Prostate gland (tissue), 2 donors: ENCODE results near the gene E2F2.

ENCODE experiments used
- POLR2A ChIP-seq: fragments of 450-650 bp; IDR thresholded peaks from one replicate; pipeline ENCODE4 v1.6.1; 2016; ENCODE audit warnings: antibody characterized with exemption, mild to moderate bottlenecking
- TF ChIP-seq, protein P1 (sequence below), 4 experiments: fragments of 200-600 bp in 2 of 4; fragments of 450-650 bp in 2 of 4; sonication (generic) in 2 of 4; IDR thresholded peaks; 1 replicate in 3 of 4; 2 replicates in 1 of 4; pipeline ENCODE4 v1.5.1; 2016 to 2019; ENCODE audit warnings: antibody characterized with exemption in 4 of 4, mild to moderate bottlenecking in 2 of 4, moderate library complexity in 2 of 4

DNA sequence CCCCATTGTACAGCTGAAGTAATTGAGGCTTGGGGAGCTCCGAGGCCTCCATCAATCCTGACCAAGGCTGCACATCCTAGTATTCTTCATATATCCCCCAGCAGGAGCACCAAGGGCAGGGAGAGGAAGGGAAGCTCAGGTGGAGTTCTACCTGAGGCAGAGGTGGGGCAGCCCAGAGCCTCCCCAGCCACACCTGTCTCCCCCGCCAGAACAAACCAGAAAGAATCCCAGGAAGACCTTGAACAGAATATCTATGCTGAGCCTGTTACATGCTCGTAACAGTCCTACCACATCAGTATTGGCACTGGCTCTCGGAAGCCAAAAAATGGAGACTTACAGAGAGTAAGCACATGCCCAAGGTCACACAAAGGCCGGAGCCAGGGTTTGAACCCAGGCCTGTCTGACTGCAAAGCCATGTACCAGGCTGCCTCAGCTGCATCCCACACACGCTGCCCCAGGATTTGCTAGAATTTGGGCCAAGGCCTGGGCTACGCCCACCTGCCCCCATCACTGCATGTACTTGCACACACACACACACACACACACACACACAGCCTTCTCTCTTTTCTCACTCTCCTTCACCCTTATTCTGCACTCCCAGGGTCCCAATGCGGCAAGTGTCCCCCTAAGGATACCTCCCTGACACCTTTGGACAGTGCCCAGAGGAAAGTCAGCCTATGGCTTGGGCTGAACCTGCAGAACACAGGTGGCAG lies 4.5 kb downstream of the E2F2 start:
- TF ChIP-seq, protein P1, sequence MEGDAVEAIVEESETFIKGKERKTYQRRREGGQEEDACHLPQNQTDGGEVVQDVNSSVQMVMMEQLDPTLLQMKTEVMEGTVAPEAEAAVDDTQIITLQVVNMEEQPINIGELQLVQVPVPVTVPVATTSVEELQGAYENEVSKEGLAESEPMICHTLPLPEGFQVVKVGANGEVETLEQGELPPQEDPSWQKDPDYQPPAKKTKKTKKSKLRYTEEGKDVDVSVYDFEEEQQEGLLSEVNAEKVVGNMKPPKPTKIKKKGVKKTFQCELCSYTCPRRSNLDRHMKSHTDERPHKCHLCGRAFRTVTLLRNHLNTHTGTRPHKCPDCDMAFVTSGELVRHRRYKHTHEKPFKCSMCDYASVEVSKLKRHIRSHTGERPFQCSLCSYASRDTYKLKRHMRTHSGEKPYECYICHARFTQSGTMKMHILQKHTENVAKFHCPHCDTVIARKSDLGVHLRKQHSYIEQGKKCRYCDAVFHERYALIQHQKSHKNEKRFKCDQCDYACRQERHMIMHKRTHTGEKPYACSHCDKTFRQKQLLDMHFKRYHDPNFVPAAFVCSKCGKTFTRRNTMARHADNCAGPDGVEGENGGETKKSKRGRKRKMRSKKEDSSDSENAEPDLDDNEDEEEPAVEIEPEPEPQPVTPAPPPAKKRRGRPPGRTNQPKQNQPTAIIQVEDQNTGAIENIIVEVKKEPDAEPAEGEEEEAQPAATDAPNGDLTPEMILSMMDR (IDR thresholded peaks at IDR 0.05), result no peak
- TF ChIP-seq POLR2A, result no peak
